Erythroblast (primary cell): ENCODE results near the gene STK38.

Experiments used
- GATA1 ChIP-seq: IDR thresholded peaks from 2 replicates; pipeline ENCODE4 v1.6.1; 2011; ENCODE audit warnings: low read depth, mild to moderate bottlenecking, control low read depth, low read length, moderate library complexity
- POLR2A ChIP-seq: IDR thresholded peaks from 2 replicates; pipeline ENCODE4 v1.6.1; 2011; ENCODE audit warnings: mild to moderate bottlenecking, low read length

GRCh38 chr6:36463676-36464075, 83.6 kb downstream of the STK38 start:
- no peak for TF ChIP-seq POLR2A
- TF ChIP-seq GATA1 = no peak
